Measurements from ENCODE around the gene CPT1A.

CPT1A gene

GRCh38 chr11:68792400-68792966, 49.2 kb downstream of the CPT1A start:
- H3K27ac ChIP-seq (ENCODE audit: low read length): no peak overlapping the region
- H3K27me3 ChIP-seq (ENCODE audit: control insufficient read depth in 1 of 2, insufficient read depth in 2 of 2, low read length in 2 of 2): no peaks in the 10 kb centered on the region
- peaks cover 2% of the 10 kb centered on the region for H3K4me1 ChIP-seq (ENCODE audit: control insufficient read depth, insufficient read depth, low read length)
- H3K9ac ChIP-seq (ENCODE audit: low read length in 2 of 2): no peak overlapping the region
- H3K4me3 ChIP-seq (ENCODE audit: low read length in 2 of 2): no peak overlapping the region
- H3K9me3 ChIP-seq (ENCODE audit: control insufficient read depth in 2 of 2, low read length in 2 of 2): no peaks in the 10 kb centered on the region
- H3K36me3 ChIP-seq (ENCODE audit: control insufficient read depth in 2 of 2, insufficient read depth in 2 of 2, low read length in 2 of 2): peaks cover 37 to 40% of the 10 kb centered on the region in 2 donors

GRCh38 chr11:68784653-68785052, 57.1 kb downstream of the CPT1A start:
- no peaks in the 10 kb centered on the region for H3K4me1 ChIP-seq (ENCODE audit: control insufficient read depth, insufficient read depth, low read length)
- no peaks in the 10 kb centered on the region for H3K27me3 ChIP-seq (ENCODE audit: control insufficient read depth in 1 of 2, insufficient read depth in 2 of 2, low read length in 2 of 2)
- H3K9ac ChIP-seq (ENCODE audit: low read length in 2 of 2): no peak overlapping the region
- no peaks in the 10 kb centered on the region for H3K9me3 ChIP-seq (ENCODE audit: control insufficient read depth in 2 of 2, low read length in 2 of 2)
- H3K4me3 ChIP-seq (ENCODE audit: low read length in 2 of 2): no peak overlapping the region
- H3K27ac ChIP-seq (ENCODE audit: low read length): no peak overlapping the region
- H3K36me3 ChIP-seq (ENCODE audit: control insufficient read depth in 2 of 2, insufficient read depth in 2 of 2, low read length in 2 of 2): peaks cover 44 to 46% of the 10 kb centered on the region in 2 donors

GRCh38 chr11:68783216-68783821, 58.4 kb downstream of the CPT1A start:
- H3K9ac ChIP-seq (ENCODE audit: low read length in 2 of 2): no peak overlapping the region
- no peak overlapping the region for H3K4me3 ChIP-seq (ENCODE audit: low read length in 2 of 2)
- H3K9me3 ChIP-seq (ENCODE audit: control insufficient read depth in 2 of 2, low read length in 2 of 2): no peaks in the 10 kb centered on the region
- no peak overlapping the region for H3K27ac ChIP-seq (ENCODE audit: low read length)
- no peaks in the 10 kb centered on the region for H3K4me1 ChIP-seq (ENCODE audit: control insufficient read depth, insufficient read depth, low read length)
- peaks cover 45 to 46% of the 10 kb centered on the region in 2 donors for H3K36me3 ChIP-seq (ENCODE audit: control insufficient read depth in 2 of 2, insufficient read depth in 2 of 2, low read length in 2 of 2)
- no peaks in the 10 kb centered on the region for H3K27me3 ChIP-seq (ENCODE audit: control insufficient read depth in 1 of 2, insufficient read depth in 2 of 2, low read length in 2 of 2)

GRCh38 chr11:68782711-68783110, 59.0 kb downstream of the CPT1A start:
- Histone ChIP-seq H3K4me1 (ENCODE audit: control insufficient read depth, insufficient read depth, low read length) (no peaks in the 10 kb centered on the region), H3K27me3 (ENCODE audit: control insufficient read depth in 1 of 2, insufficient read depth in 2 of 2, low read length in 2 of 2) (no peaks in the 10 kb centered on the region), H3K9ac (ENCODE audit: low read length in 2 of 2) (no peak overlapping the region), H3K27ac (ENCODE audit: low read length) (no peak overlapping the region), H3K9me3 (ENCODE audit: control insufficient read depth in 2 of 2, low read length in 2 of 2) (no peaks in the 10 kb centered on the region), H3K36me3 (ENCODE audit: control insufficient read depth in 2 of 2, insufficient read depth in 2 of 2, low read length in 2 of 2) (peaks cover 45 to 47% of the 10 kb centered on the region in 2 donors), H3K4me3 (ENCODE audit: low read length in 2 of 2) (no peak overlapping the region)

- H3K36me3 ChIP-seq (ENCODE audit: control insufficient read depth in 2 of 2, insufficient read depth in 2 of 2, low read length in 2 of 2): peaks cover 46 to 55% of the 10 kb centered on the region in 2 donors
- H3K4me3 ChIP-seq (ENCODE audit: low read length in 2 of 2): no peak overlapping the region
- no peaks in the 10 kb centered on the region for H3K4me1 ChIP-seq (ENCODE audit: control insufficient read depth, insufficient read depth, low read length)
- H3K9me3 ChIP-seq (ENCODE audit: control insufficient read depth in 2 of 2, low read length in 2 of 2): no peaks in the 10 kb centered on the region
- H3K27me3 ChIP-seq (ENCODE audit: control insufficient read depth in 1 of 2, insufficient read depth in 2 of 2, low read length in 2 of 2): no peaks in the 10 kb centered on the region
- no peak overlapping the region for H3K9ac ChIP-seq (ENCODE audit: low read length in 2 of 2)
- no peak overlapping the region for H3K27ac ChIP-seq (ENCODE audit: low read length)
Measured at GRCh38 chr11:68780829-68781228, 60.9 kb downstream of the CPT1A start.

GRCh38 chr11:68778205-68778604, 63.5 kb downstream of the CPT1A start:
- Histone ChIP-seq H3K4me1 (ENCODE audit: control insufficient read depth, insufficient read depth, low read length) (no peaks in the 10 kb centered on the region), H3K9ac (ENCODE audit: low read length in 2 of 2) (no peak overlapping the region), H3K27me3 (ENCODE audit: control insufficient read depth in 1 of 2, insufficient read depth in 2 of 2, low read length in 2 of 2) (no peaks in the 10 kb centered on the region), H3K9me3 (ENCODE audit: control insufficient read depth in 2 of 2, low read length in 2 of 2) (no peaks in the 10 kb centered on the region), H3K4me3 (ENCODE audit: low read length in 2 of 2) (no peak overlapping the region), H3K27ac (ENCODE audit: low read length) (no peak overlapping the region), H3K36me3 (ENCODE audit: control insufficient read depth in 2 of 2, insufficient read depth in 2 of 2, low read length in 2 of 2) (peaks cover 50 to 59% of the 10 kb centered on the region in 2 donors)

GRCh38 chr11:68776442-68777235, 65.1 kb downstream of the CPT1A start:
- no peak overlapping the region for H3K4me3 ChIP-seq (ENCODE audit: low read length in 2 of 2)
- H3K9ac ChIP-seq (ENCODE audit: low read length in 2 of 2): no peak overlapping the region
- no peaks in the 10 kb centered on the region for H3K4me1 ChIP-seq (ENCODE audit: control insufficient read depth, insufficient read depth, low read length)
- H3K27me3 ChIP-seq (ENCODE audit: control insufficient read depth in 1 of 2, insufficient read depth in 2 of 2, low read length in 2 of 2): no peaks in the 10 kb centered on the region
- H3K27ac ChIP-seq (ENCODE audit: low read length): no peak overlapping the region
- H3K9me3 ChIP-seq (ENCODE audit: control insufficient read depth in 2 of 2, low read length in 2 of 2): no peaks in the 10 kb centered on the region
- peaks cover 55 to 62% of the 10 kb centered on the region in 2 donors for H3K36me3 ChIP-seq (ENCODE audit: control insufficient read depth in 2 of 2, insufficient read depth in 2 of 2, low read length in 2 of 2)

- Histone ChIP-seq H3K9me3 (ENCODE audit: control insufficient read depth in 2 of 2, low read length in 2 of 2) (no peaks in the 10 kb centered on the region), H3K9ac (ENCODE audit: low read length in 2 of 2) (no peak overlapping the region), H3K4me1 (ENCODE audit: control insufficient read depth, insufficient read depth, low read length) (no peaks in the 10 kb centered on the region), H3K4me3 (ENCODE audit: low read length in 2 of 2) (no peak overlapping the region), H3K27ac (ENCODE audit: low read length) (no peak overlapping the region), H3K36me3 (ENCODE audit: control insufficient read depth in 2 of 2, insufficient read depth in 2 of 2, low read length in 2 of 2) (peaks cover 59 to 64% of the 10 kb centered on the region in 2 donors), H3K27me3 (ENCODE audit: control insufficient read depth in 1 of 2, insufficient read depth in 2 of 2, low read length in 2 of 2) (no peaks in the 10 kb centered on the region)
Measured at GRCh38 chr11:68775951-68776388, 65.7 kb downstream of the CPT1A start.

- no peaks in the 10 kb centered on the region for H3K4me1 ChIP-seq (ENCODE audit: control insufficient read depth, insufficient read depth, low read length)
- no peak overlapping the region for H3K27ac ChIP-seq (ENCODE audit: low read length)
- H3K9ac ChIP-seq (ENCODE audit: low read length in 2 of 2): no peak overlapping the region
- no peaks in the 10 kb centered on the region for H3K27me3 ChIP-seq (ENCODE audit: control insufficient read depth in 1 of 2, insufficient read depth in 2 of 2, low read length in 2 of 2)
- no peaks in the 10 kb centered on the region for H3K9me3 ChIP-seq (ENCODE audit: control insufficient read depth in 2 of 2, low read length in 2 of 2)
- no peak overlapping the region for H3K4me3 ChIP-seq (ENCODE audit: low read length in 2 of 2)
- peaks cover 58 to 64% of the 10 kb centered on the region in 2 donors for H3K36me3 ChIP-seq (ENCODE audit: control insufficient read depth in 2 of 2, insufficient read depth in 2 of 2, low read length in 2 of 2)
Measured at GRCh38 chr11:68774194-68774585, 67.5 kb downstream of the CPT1A start.

- H3K9ac ChIP-seq (ENCODE audit: low read length in 2 of 2): no peak overlapping the region
- peaks cover 59 to 65% of the 10 kb centered on the region in 2 donors for H3K36me3 ChIP-seq (ENCODE audit: control insufficient read depth in 2 of 2, insufficient read depth in 2 of 2, low read length in 2 of 2)
- H3K27me3 ChIP-seq (ENCODE audit: control insufficient read depth in 1 of 2, insufficient read depth in 2 of 2, low read length in 2 of 2): no peaks in the 10 kb centered on the region
- H3K4me3 ChIP-seq (ENCODE audit: low read length in 2 of 2): no peak overlapping the region
- no peaks in the 10 kb centered on the region for H3K4me1 ChIP-seq (ENCODE audit: control insufficient read depth, insufficient read depth, low read length)
- no peak overlapping the region for H3K27ac ChIP-seq (ENCODE audit: low read length)
- H3K9me3 ChIP-seq (ENCODE audit: control insufficient read depth in 2 of 2, low read length in 2 of 2): no peaks in the 10 kb centered on the region
Measured at GRCh38 chr11:68773521-68774193, 68.1 kb downstream of the CPT1A start.
